ENCODE data around the gene EPC2.
"Not testable (repeated sequence)": the region's sequence is repeated elsewhere in the genome, so short reads cannot be mapped to it uniquely, and the experiment has no call there.

The EPC2 gene

GRCh38 chr2:148678302-148679179 is 34.0 kb downstream of the EPC2 start:
- not testable (repeated sequence) for DNase-seq

- no peak for DNase-seq
Measured at GRCh38 chr2:148680462-148680861, 35.9 kb downstream of the EPC2 start.

- DNase-seq, result no peak
Measured at GRCh38 chr2:148681443-148681842, 36.9 kb downstream of the EPC2 start.

GRCh38 chr2:148681862-148682261 is 37.3 kb downstream of the EPC2 start:
- DNase-seq, result not testable (repeated sequence)

- no peak for DNase-seq
Measured at GRCh38 chr2:148684507-148684906, 40.0 kb downstream of the EPC2 start.

GRCh38 chr2:148687543-148687942 is 43.0 kb downstream of the EPC2 start:
- no peak for DNase-seq

- not testable (repeated sequence) for DNase-seq
Measured at GRCh38 chr2:148688011-148688410, 43.5 kb downstream of the EPC2 start.

GRCh38 chr2:148696985-148697384 is 52.4 kb downstream of the EPC2 start:
- no peak for DNase-seq

- DNase-seq, result no peak
Measured at GRCh38 chr2:148699830-148700229, 55.3 kb downstream of the EPC2 start.

- no peak for DNase-seq
Measured at GRCh38 chr2:148701039-148701438, 56.5 kb downstream of the EPC2 start.

GRCh38 chr2:148701877-148702276 is 57.3 kb downstream of the EPC2 start:
- no peak for DNase-seq

GRCh38 chr2:148702475-148702874 is 57.9 kb downstream of the EPC2 start:
- no peak for DNase-seq

GRCh38 chr2:148704247-148704646 is 59.7 kb downstream of the EPC2 start:
- no peak for DNase-seq

GRCh38 chr2:148716378-148716920 is 71.9 kb downstream of the EPC2 start:
- DNase-seq, result no peak

- no peak for DNase-seq
Measured at GRCh38 chr2:148718039-148718438, 73.5 kb downstream of the EPC2 start.

- no peak for DNase-seq
Measured at GRCh38 chr2:148719195-148719749, 74.7 kb downstream of the EPC2 start.

GRCh38 chr2:148719941-148720436 is 75.4 kb downstream of the EPC2 start:
- DNase-seq, result no peak

GRCh38 chr2:148720501-148721001 is 76.0 kb downstream of the EPC2 start:
- DNase-seq, result no peak

- DNase-seq, result no peak
Measured at GRCh38 chr2:148721520-148721931, 77.0 kb downstream of the EPC2 start.

GRCh38 chr2:148721991-148722777 is 77.6 kb downstream of the EPC2 start:
- no peak for DNase-seq

GRCh38 chr2:148725564-148725963 is 81.0 kb downstream of the EPC2 start:
- DNase-seq, result no peak

GRCh38 chr2:148726228-148726627 is 81.7 kb downstream of the EPC2 start:
- no peak for DNase-seq

- DNase-seq, result no peak
Measured at GRCh38 chr2:148730085-148730484, 85.5 kb downstream of the EPC2 start.

All from activated CD8-positive, alpha-beta memory T cell treated with anti-CD3 and anti-CD28 coated beads, Interleukin-2, amount 50 U/mL, for 48 hours (primary cell).